ENCODE data around the gene EVA1B. TPM values are rescaled to one million over a fixed set of nuclear protein-coding genes. Genes with fewer than 3 reads are reported as not detected.

The EVA1B gene
- total and polyA plus RNA-seq, 10 of the 15 experiments (the other 5 are each of a cell fraction or from before 2014, with no cell fraction given) = 0.15 to 6.4 (median 3.0) TPM; not detected in 2

DNA sequence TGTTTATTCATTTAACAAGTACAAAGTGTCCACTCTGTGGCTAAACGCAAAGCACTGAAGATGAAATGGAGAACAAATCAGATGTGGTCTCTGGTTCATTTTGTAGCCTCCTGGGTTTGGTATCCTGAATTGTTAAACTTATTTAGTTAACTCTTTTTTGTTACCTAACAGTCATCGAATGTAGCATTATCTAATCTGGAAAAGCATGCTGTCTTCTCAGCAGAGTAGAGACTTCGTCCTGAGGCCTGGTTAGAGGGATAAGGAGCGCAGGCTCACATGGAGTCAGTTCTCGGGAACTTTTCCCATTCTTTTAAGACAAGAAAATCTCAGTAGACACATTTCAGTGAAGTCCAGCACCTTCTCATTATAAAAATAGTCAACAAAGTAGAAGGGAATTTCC, 50.4 kb downstream of the EVA1B start:
- BruUV-seq (replicated peaks) = TSS peak; percentile 46
- no peaks in the 10 kb centered on the region for H3K4me1 ChIP-seq (ENCODE audit: control insufficient read depth, insufficient read depth, low read length)
- 94% methylated on average over 5 of the region's 5 CpGs for WGBS (ENCODE audit: insufficient coverage, insufficient replicate concordance, low lambda C conversion rate, missing lambda C conversion rate)
- H3K4me2 ChIP-seq (ENCODE audit: control insufficient read depth, insufficient read depth) = no peak overlapping the region
- no peak overlapping the region for H2AFZ ChIP-seq (ENCODE audit: control insufficient read depth, low read depth, low read length)
- TF ChIP-seq SMAD1 (IDR thresholded peaks at IDR 0.05; ENCODE audit: low read depth, partially characterized antibody) = no peak
- TF ChIP-seq SRF (IDR thresholded peaks at IDR 0.05; ENCODE audit: low read depth in 2 of 2, low read length in 2 of 2) = no peak
- TF ChIP-seq YBX1 (IDR thresholded peaks at IDR 0.05) = no peak
- TF ChIP-seq NFXL1 (IDR thresholded peaks at IDR 0.05; ENCODE audit: borderline replicate concordance) = no peak
- TF ChIP-seq, protein P1, sequence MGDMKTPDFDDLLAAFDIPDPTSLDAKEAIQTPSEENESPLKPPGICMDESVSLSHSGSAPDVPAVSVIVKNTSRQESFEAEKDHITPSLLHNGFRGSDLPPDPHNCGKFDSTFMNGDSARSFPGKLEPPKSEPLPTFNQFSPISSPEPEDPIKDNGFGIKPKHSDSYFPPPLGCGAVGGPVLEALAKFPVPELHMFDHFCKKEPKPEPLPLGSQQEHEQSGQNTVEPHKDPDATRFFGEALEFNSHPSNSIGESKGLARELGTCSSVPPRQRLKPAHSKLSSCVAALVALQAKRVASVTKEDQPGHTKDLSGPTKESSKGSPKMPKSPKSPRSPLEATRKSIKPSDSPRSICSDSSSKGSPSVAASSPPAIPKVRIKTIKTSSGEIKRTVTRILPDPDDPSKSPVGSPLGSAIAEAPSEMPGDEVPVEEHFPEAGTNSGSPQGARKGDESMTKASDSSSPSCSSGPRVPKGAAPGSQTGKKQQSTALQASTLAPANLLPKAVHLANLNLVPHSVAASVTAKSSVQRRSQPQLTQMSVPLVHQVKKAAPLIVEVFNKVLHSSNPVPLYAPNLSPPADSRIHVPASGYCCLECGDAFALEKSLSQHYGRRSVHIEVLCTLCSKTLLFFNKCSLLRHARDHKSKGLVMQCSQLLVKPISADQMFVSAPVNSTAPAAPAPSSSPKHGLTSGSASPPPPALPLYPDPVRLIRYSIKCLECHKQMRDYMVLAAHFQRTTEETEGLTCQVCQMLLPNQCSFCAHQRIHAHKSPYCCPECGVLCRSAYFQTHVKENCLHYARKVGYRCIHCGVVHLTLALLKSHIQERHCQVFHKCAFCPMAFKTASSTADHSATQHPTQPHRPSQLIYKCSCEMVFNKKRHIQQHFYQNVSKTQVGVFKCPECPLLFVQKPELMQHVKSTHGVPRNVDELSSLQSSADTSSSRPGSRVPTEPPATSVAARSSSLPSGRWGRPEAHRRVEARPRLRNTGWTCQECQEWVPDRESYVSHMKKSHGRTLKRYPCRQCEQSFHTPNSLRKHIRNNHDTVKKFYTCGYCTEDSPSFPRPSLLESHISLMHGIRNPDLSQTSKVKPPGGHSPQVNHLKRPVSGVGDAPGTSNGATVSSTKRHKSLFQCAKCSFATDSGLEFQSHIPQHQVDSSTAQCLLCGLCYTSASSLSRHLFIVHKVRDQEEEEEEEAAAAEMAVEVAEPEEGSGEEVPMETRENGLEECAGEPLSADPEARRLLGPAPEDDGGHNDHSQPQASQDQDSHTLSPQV (IDR thresholded peaks at IDR 0.05) = no peak
- TF ChIP-seq, protein P2, sequence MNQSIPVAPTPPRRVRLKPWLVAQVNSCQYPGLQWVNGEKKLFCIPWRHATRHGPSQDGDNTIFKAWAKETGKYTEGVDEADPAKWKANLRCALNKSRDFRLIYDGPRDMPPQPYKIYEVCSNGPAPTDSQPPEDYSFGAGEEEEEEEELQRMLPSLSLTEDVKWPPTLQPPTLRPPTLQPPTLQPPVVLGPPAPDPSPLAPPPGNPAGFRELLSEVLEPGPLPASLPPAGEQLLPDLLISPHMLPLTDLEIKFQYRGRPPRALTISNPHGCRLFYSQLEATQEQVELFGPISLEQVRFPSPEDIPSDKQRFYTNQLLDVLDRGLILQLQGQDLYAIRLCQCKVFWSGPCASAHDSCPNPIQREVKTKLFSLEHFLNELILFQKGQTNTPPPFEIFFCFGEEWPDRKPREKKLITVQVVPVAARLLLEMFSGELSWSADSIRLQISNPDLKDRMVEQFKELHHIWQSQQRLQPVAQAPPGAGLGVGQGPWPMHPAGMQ (IDR thresholded peaks at IDR 0.05; ENCODE audit: borderline replicate concordance) = no peak
- no peak for TF ChIP-seq ZNF274 (IDR thresholded peaks at IDR 0.05; ENCODE audit: insufficient read depth, insufficient read length)
- TF ChIP-seq KAT2A (conservative IDR thresholded peaks at IDR 0.05; ENCODE audit: control insufficient read depth, low read depth, low read length) = no peak
- no peak for TF ChIP-seq MEF2B (IDR thresholded peaks at IDR 0.05; ENCODE audit: partially characterized antibody, poor library complexity, severe bottlenecking)
- no peak for TF ChIP-seq RUNX3 (IDR thresholded peaks at IDR 0.05; ENCODE audit: low read length)
- TF ChIP-seq, protein P3, sequence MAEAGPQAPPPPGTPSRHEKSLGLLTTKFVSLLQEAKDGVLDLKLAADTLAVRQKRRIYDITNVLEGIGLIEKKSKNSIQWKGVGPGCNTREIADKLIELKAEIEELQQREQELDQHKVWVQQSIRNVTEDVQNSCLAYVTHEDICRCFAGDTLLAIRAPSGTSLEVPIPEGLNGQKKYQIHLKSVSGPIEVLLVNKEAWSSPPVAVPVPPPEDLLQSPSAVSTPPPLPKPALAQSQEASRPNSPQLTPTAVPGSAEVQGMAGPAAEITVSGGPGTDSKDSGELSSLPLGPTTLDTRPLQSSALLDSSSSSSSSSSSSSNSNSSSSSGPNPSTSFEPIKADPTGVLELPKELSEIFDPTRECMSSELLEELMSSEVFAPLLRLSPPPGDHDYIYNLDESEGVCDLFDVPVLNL (IDR thresholded peaks at IDR 0.05; ENCODE audit: low read depth, low read length) = no peak
- no peak for TF ChIP-seq SPI1 (IDR thresholded peaks at IDR 0.05; ENCODE audit: borderline replicate concordance, insufficient read depth, low read depth, low read length)
- TF ChIP-seq CHD4 (IDR thresholded peaks at IDR 0.05) = no peak
- no peak for TF ChIP-seq NR2C1 (IDR thresholded peaks at IDR 0.05)
- TF ChIP-seq SUZ12 (IDR thresholded peaks at IDR 0.05; ENCODE audit: unreplicated experiment) = no peak
- TF ChIP-seq MTA3 (IDR thresholded peaks at IDR 0.05; ENCODE audit: borderline replicate concordance, low read length) = no peak
- no peak for TF ChIP-seq POLR2AphosphoS2 (IDR thresholded peaks at IDR 0.05; ENCODE audit: low read depth, low read length)
- POLR2A ChIA-PET = interaction anchor here (1.0 kb wide), 1 partner anchor 124 kb away, joined by 3 read pairs; the partner anchor contains the start of gene TRAPPC3
- no peak overlapping the region for H3K27ac ChIP-seq (ENCODE audit: control insufficient read depth, insufficient read depth)
- RAD21 ChIA-PET (ENCODE audit: unreplicated experiment) = no interaction called here
- H4K20me1 ChIP-seq (ENCODE audit: control insufficient read depth, insufficient read depth) = no peaks in the 10 kb centered on the region
- no peak overlapping the region for H3K4me3 ChIP-seq
- FAIRE-seq (no peak), ATAC-seq (no peak), DNase-seq (ENCODE audit: low read depth, low spot score) (no peak)
- H3K9me3 ChIP-seq (replicated peaks; ENCODE audit: control insufficient read depth, insufficient read depth, low read length) = no peaks in the 10 kb centered on the region
- SMC1A ChIA-PET (ENCODE audit: uncharacterized antibody, unreplicated experiment) = no interaction called here
- intact Hi-C loops (cut with micrococcal nuclease; ENCODE audit: unreplicated experiment) (no loop called here), in situ Hi-C loops (cut with MboI) (no loop called here)
- CTCF ChIA-PET = interaction anchor here (1.0 to 1.8 kb wide), 3 partner anchors 9 to 13 kb away, joined by 3 to 7 read pairs (median 5); no protein-coding TSS in a partner anchor
- peaks cover 4% of the 10 kb centered on the region for H3K79me2 ChIP-seq (ENCODE audit: control insufficient read depth, insufficient read depth, low read length)
- H3K9ac ChIP-seq (ENCODE audit: control insufficient read depth, insufficient read depth, low read length) = no peak overlapping the region
- H3K36me3 ChIP-seq (ENCODE audit: control insufficient read depth in 2 of 2, insufficient read depth in 2 of 2, low read length in 1 of 2) = peaks cover 7 to 16% of the 10 kb centered on the region in 2 experiments
- no peaks in the 10 kb centered on the region for H3K27me3 ChIP-seq (replicated peaks in 1 of 2; ENCODE audit: control insufficient read depth in 2 of 2, insufficient read depth in 2 of 2, low read length in 1 of 2)

All from GM12878 (cell line).